H1 (cell line): ENCODE results near the gene DYNC2I2. TPM values are rescaled to one million over a fixed set of nuclear protein-coding genes. Genes with fewer than 3 reads are reported as not detected.

ENCODE experiments used
- CTCF ChIA-PET: fragments of 300-600 bp; sonication (Branson Sonifier 250); formaldehyde crosslinking; loops from one replicate; lab custom pipeline; 2021; ENCODE audit not compliant: partially characterized antibody; lab: Charles Lee
- POLR2A ChIA-PET: fragments of 300-600 bp; sonication (Branson Sonifier 250); formaldehyde crosslinking; loops from one replicate; lab custom pipeline; 2021; ENCODE audit warnings: inconsistent platforms; ENCODE audit not compliant: partially characterized antibody; lab: Charles Lee
- DNase-seq, 2 experiments: peaks; one replicate each; pipeline versions ENCODE4 v3.0.0 to v3.0.0-alpha.2; 2010 to 2022; ENCODE audit warnings: low spot score in 2 of 2, low read depth in 1 of 2, mixed read lengths in 1 of 2
- FAIRE-seq: peaks from 2 replicates; lab custom pipeline; 2011; peaks lifted over from hg19 to GRCh38; lab: Jason Lieb, UNC
- H2AFZ ChIP-seq: 2 replicates; pipeline ENCODE4 v1.8.1; 2012; ENCODE audit warnings: low read length, inconsistent platforms
- H2AK5ac ChIP-seq: 2 replicates; pipeline ENCODE4 v1.6.1; 2013; ENCODE audit warnings: low read depth, low read length
- H2BK120ac ChIP-seq: replicated peaks from 2 replicates; pipeline ENCODE3; 2013; ENCODE audit warnings: low read depth, low read length, inconsistent platforms
- H2BK12ac ChIP-seq: 2 replicates; pipeline ENCODE4 v1.6.1; 2013; ENCODE audit warnings: low read depth, low read length
- H2BK15ac ChIP-seq: 2 replicates; pipeline ENCODE4 v1.6.1; 2013; ENCODE audit warnings: low read length
- H2BK20ac ChIP-seq: 2 replicates; pipeline ENCODE4 v1.6.1; 2013; ENCODE audit warnings: low read length
- H2BK5ac ChIP-seq: 2 replicates; pipeline ENCODE4 v1.6.1; 2013; ENCODE audit warnings: low read depth, low read length
- H3K14ac ChIP-seq: 2 replicates; pipeline ENCODE4 v1.6.1; 2013; ENCODE audit warnings: inconsistent platforms; ENCODE audit not compliant: insufficient read length
- H3K18ac ChIP-seq: 2 replicates; pipeline ENCODE4 v1.6.1; 2013; ENCODE audit warnings: low read length; ENCODE audit errors: extremely low read depth
- H3K23ac ChIP-seq: 2 replicates; pipeline ENCODE4 v1.6.1; 2013; ENCODE audit warnings: inconsistent platforms; ENCODE audit not compliant: insufficient read length
- H3K23me2 ChIP-seq: 2 replicates; pipeline ENCODE4 v1.6.1; 2013; ENCODE audit warnings: low read depth, low read length
- H3K27ac ChIP-seq: 2 replicates; pipeline ENCODE4 v1.6.1; 2011; ENCODE audit warnings: low read depth, low read length, inconsistent platforms
- H3K27me3 ChIP-seq, 4 experiments: replicated peaks in 1 of 4; 1 replicate in 1 of 4; 2 replicates in 3 of 4; pipeline versions ENCODE4 v1.6.1 to v1.8.1; 2011 to 2013; ENCODE audit warnings: low read length in 3 of 4, mild to moderate bottlenecking in 3 of 4, inconsistent platforms in 2 of 4, mixed read lengths in 2 of 4, moderate library complexity in 1 of 4; ENCODE audit not compliant: control insufficient read depth in 3 of 4, insufficient read depth in 3 of 4; ENCODE audit errors: extremely low read depth in 1 of 4
- H3K36me3 ChIP-seq, 4 experiments: 2 replicates each; pipeline versions ENCODE4 v1.6.1 to v1.8.1; 2011 to 2013; ENCODE audit warnings: mild to moderate bottlenecking in 4 of 4, low read length in 3 of 4, moderate library complexity in 2 of 4, control low read depth in 1 of 4, inconsistent platforms in 1 of 4; ENCODE audit not compliant: insufficient read depth in 4 of 4, control insufficient read depth in 2 of 4
- H3K4ac ChIP-seq: replicated peaks from 2 replicates; pipeline ENCODE3; 2013; ENCODE audit warnings: low read length, low read depth, mixed read lengths, inconsistent platforms; ENCODE audit not compliant: insufficient read length
- H3K4me1 ChIP-seq, 4 experiments: replicated peaks in 1 of 4; 1 replicate in 1 of 4; 2 replicates in 3 of 4; pipeline versions ENCODE4 v1.6.1 to v1.8.1; 2011 to 2013; ENCODE audit warnings: low read length in 3 of 4, inconsistent platforms in 2 of 4, mixed read lengths in 1 of 4; ENCODE audit not compliant: insufficient read depth in 4 of 4, control insufficient read depth in 3 of 4
- H3K4me2 ChIP-seq, 2 experiments: 2 replicates each; pipeline versions ENCODE4 v1.6.1 to v1.8.1; 2011 to 2013; ENCODE audit warnings: low read depth in 2 of 2, low read length in 2 of 2, control low read depth in 1 of 2, inconsistent platforms in 1 of 2, mild to moderate bottlenecking in 1 of 2; ENCODE audit not compliant: insufficient read depth in 1 of 2
- H3K4me3 ChIP-seq, 4 experiments: fragments of 200-600, 300-600 bp in 1 of 4; sonication (generic), shearing (Covaris generic), sonication (Bioruptor Twin) in 1 of 4; 2 replicates each; pipeline versions ENCODE4 v1.5.1 to v1.8.1; 2011 to 2016; ENCODE audit warnings: low read length in 4 of 4, low read depth in 3 of 4, control low read depth in 2 of 4, inconsistent platforms in 2 of 4, mild to moderate bottlenecking in 2 of 4, mixed read lengths in 1 of 4, moderate library complexity in 1 of 4; ENCODE audit not compliant: insufficient read depth in 2 of 4; ENCODE audit errors: extremely low read depth in 1 of 4
- H3K56ac ChIP-seq: replicated peaks from 2 replicates; pipeline ENCODE3; 2013; ENCODE audit warnings: low read depth, mild to moderate bottlenecking, mixed read lengths, low read length, inconsistent platforms; ENCODE audit not compliant: insufficient read length
- H3K79me1 ChIP-seq: 2 replicates; pipeline ENCODE4 v1.6.1; 2013; ENCODE audit warnings: low read depth, low read length, control low read depth
- H3K79me2 ChIP-seq, 2 experiments: 2 replicates each; pipeline versions ENCODE4 v1.6.1 to v1.8.1; 2012 to 2013; ENCODE audit warnings: low read length in 2 of 2, mild to moderate bottlenecking in 2 of 2, inconsistent platforms in 1 of 2; ENCODE audit not compliant: insufficient read depth in 2 of 2, control insufficient read depth in 1 of 2
- H3K9ac ChIP-seq, 4 experiments: replicated peaks in 1 of 4; 1 replicate in 1 of 4; 2 replicates in 3 of 4; pipeline versions ENCODE4 v1.6.1 to v1.8.1; 2011 to 2013; ENCODE audit warnings: low read depth in 3 of 4, low read length in 3 of 4, control low read depth in 2 of 4, mild to moderate bottlenecking in 2 of 4, moderate library complexity in 2 of 4, inconsistent platforms in 1 of 4; ENCODE audit errors: extremely low read depth in 1 of 4
- H3K9me3 ChIP-seq, 2 experiments: 2 replicates each; pipeline versions ENCODE4 v1.6.1 to v1.8.1; 2012 to 2013; ENCODE audit warnings: mild to moderate bottlenecking in 2 of 2, moderate library complexity in 2 of 2, control low read depth in 1 of 2, inconsistent platforms in 1 of 2, low read depth in 1 of 2, low read length in 1 of 2, mixed read lengths in 1 of 2; ENCODE audit not compliant: insufficient read depth in 2 of 2
- H4K20me1 ChIP-seq, 2 experiments: replicated peaks in 1 of 2; 2 replicates each; pipeline versions ENCODE3 to v1.8.1; 2011 to 2013; ENCODE audit warnings: inconsistent platforms in 2 of 2, low read length in 2 of 2, mild to moderate bottlenecking in 1 of 2; ENCODE audit not compliant: insufficient read depth in 2 of 2, control insufficient read depth in 1 of 2
- H4K5ac ChIP-seq: 2 replicates; pipeline ENCODE4 v1.6.1; 2013; ENCODE audit warnings: low read length, low read depth, mixed read lengths, inconsistent platforms; ENCODE audit not compliant: insufficient read length
- H4K8ac ChIP-seq: 2 replicates; pipeline ENCODE4 v1.8.0; 2013; ENCODE audit warnings: mild to moderate bottlenecking, moderate library complexity, low read length, inconsistent platforms; ENCODE audit not compliant: insufficient read depth; ENCODE audit errors: extremely low read depth
- H4K91ac ChIP-seq: replicated peaks from 2 replicates; pipeline ENCODE3; 2013; ENCODE audit warnings: low read length, mixed read lengths, inconsistent platforms; ENCODE audit not compliant: insufficient read length
- GTF2F1 ChIP-seq: IDR thresholded peaks from 2 replicates; pipeline ENCODE4 v1.6.1; 2012; ENCODE audit warnings: low read depth, low read length, improper control_type of control experiment, borderline replicate concordance
- HDAC6 ChIP-seq: IDR thresholded peaks from one replicate; pipeline ENCODE4 v1.7.1; 2012; ENCODE audit warnings: low read depth, mild to moderate bottlenecking, inconsistent platforms, low read length, moderate library complexity
- JUND ChIP-seq: IDR thresholded peaks from 2 replicates; pipeline ENCODE4 v1.6.1; 2011; ENCODE audit warnings: mild to moderate bottlenecking, improper control_type of control experiment, low read length
- KDM1A ChIP-seq: fragments of 200-600, 300-600 bp; sonication (generic); IDR thresholded peaks from 2 replicates; pipeline ENCODE4 v1.7.1; 2016; ENCODE audit warnings: mild to moderate bottlenecking, low read length, borderline replicate concordance
- MAFK ChIP-seq: IDR thresholded peaks from 2 replicates; pipeline ENCODE4 v1.6.1; 2012; ENCODE audit warnings: low read depth, mild to moderate bottlenecking, improper control_type of control experiment, low read length
- RFX5 ChIP-seq: IDR thresholded peaks from 2 replicates; pipeline ENCODE4 v1.6.1; 2011; ENCODE audit warnings: low read depth, low read length, improper control_type of control experiment, borderline replicate concordance
- SP4 ChIP-seq: IDR thresholded peaks from 2 replicates; pipeline ENCODE4 v1.6.1; 2012; ENCODE audit warnings: low read length, inconsistent platforms
- WGBS, 2 experiments: shearing (Covaris generic) in 1 of 2; methylation state at CpG; one replicate each; pipeline versions ENCODE4 v1.1.6 to v1.1.7; 2013 to 2015; ENCODE audit warnings: low lambda C conversion rate in 2 of 2, mixed read lengths in 2 of 2, inconsistent platforms in 1 of 2, low coverage in 1 of 2, missing lambda C conversion rate in 1 of 2; ENCODE audit not compliant: insufficient replicate concordance in 2 of 2, insufficient coverage in 1 of 2, insufficient read length in 1 of 2; ENCODE audit errors: extremely low coverage in 1 of 2, missing lambda C conversion rate in 1 of 2; 5-methylcytosine and 5-hydroxymethylcytosine counted together
- polyA plus RNA-seq, 7 experiments: library from polyadenylated mRNA; depleted of rRNA in 3 of 7; stranded (reverse) in 5 of 7; unstranded in 2 of 7; fragments of >200 nt in 5 of 7; fragments of 200-250 nt in 2 of 7; gene quantifications; 1 replicate in 5 of 7; 2 replicates in 1 of 7; 4 replicates in 1 of 7; pipeline versions ENCODE4 v1.2.1 to v1.2.3, GENCODE V29; 2011 to 2013; ENCODE audit warnings: missing spikeins in 2 of 7, mixed read lengths in 2 of 7
- total RNA-seq: library from RNA; stranded (reverse); fragmentation: NEBNext Ultra II Directional; extraction: Animal tissue kit (Norgen Biotek cat#: 25700); gene quantifications from 2 replicates; pipeline ENCODE4 v1.2.1, GENCODE V29; 2021
- TF ChIP-seq, protein P1 (sequence below): IDR thresholded peaks from 2 replicates; pipeline ENCODE4 v1.6.1; 2012; ENCODE audit warnings: inconsistent platforms
- TF ChIP-seq, protein P2 (sequence below): IDR thresholded peaks from 2 replicates; pipeline ENCODE4 v1.6.1; 2012; ENCODE audit warnings: low read length, inconsistent platforms

DYNC2I2 gene
- total and polyA plus RNA-seq, 2 of the 8 experiments (the other 6 are each of a cell fraction or from before 2014, with no cell fraction given): 58.0 to 78.5 TPM

DNA sequence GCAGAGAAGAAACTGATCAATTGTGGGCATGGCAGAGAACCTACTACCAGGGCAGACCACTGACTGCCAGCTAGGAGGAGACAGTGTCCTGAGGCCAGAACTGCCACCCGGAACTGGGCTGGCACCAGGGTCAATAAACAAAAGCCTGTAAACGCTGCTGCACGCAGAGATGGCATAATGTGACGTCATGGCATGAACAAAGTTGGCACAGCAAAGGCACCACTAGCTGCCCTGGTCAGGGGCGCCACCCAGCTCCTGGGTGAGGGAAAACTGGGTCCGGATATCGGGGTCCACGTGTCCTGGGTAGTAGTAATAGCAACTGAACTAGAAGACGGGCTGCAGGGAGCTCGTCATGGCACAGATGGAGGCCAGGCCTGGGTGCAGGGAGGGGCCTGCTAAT is 32.1 kb downstream of the DYNC2I2 start:
- 87% methylated on average over 10 of the region's 10 CpGs; no CpG with 5 or more reads in 1 of the 2 experiments for WGBS, 2 experiments
- CTCF ChIA-PET: interaction anchor here (1.0 to 2.6 kb wide), 6 partner anchors 9 to 45 kb away, joined by 3 to 10 read pairs (median 4); no protein-coding TSS in a partner anchor

More for the DNA sequence above, 32.1 kb downstream of the DYNC2I2 start:
- no peak overlapping the region for H4K8ac ChIP-seq
- H3K23ac ChIP-seq: no peak overlapping the region
- H4K91ac ChIP-seq: no peak overlapping the region
- no peaks in the 10 kb centered on the region for H3K79me2 ChIP-seq
- no peaks in the 10 kb centered on the region for H3K9me3 ChIP-seq
- H4K5ac ChIP-seq: no peak overlapping the region
- no peak overlapping the region for H2AFZ ChIP-seq
- no peak overlapping the region for H3K9ac ChIP-seq
- no peaks in the 10 kb centered on the region for H3K4me1 ChIP-seq
- peaks cover 26 to 63% (median 46%) of the 10 kb centered on the region in 4 experiments for H3K36me3 ChIP-seq
- no peak overlapping the region for H3K4me2 ChIP-seq
- H2BK120ac ChIP-seq: no peak overlapping the region
- H2BK5ac ChIP-seq: no peak overlapping the region
- peaks cover 5% of the 10 kb centered on the region for H3K79me1 ChIP-seq
- no peak for DNase-seq
- no peak overlapping the region for H3K56ac ChIP-seq
- no peak overlapping the region for H3K4me3 ChIP-seq
- H2BK12ac ChIP-seq: no peak overlapping the region
- no peak overlapping the region for H2AK5ac ChIP-seq
- H3K18ac ChIP-seq: no peak overlapping the region
- no peak overlapping the region for H3K27ac ChIP-seq
- H3K14ac ChIP-seq: no peak overlapping the region
- TF ChIP-seq KDM1A (no peak), HDAC6 (no peak), SP4 (no peak), JUND (no peak), RFX5 (no peak), GTF2F1 (no peak), MAFK (no peak)
- TF ChIP-seq, protein P1, sequence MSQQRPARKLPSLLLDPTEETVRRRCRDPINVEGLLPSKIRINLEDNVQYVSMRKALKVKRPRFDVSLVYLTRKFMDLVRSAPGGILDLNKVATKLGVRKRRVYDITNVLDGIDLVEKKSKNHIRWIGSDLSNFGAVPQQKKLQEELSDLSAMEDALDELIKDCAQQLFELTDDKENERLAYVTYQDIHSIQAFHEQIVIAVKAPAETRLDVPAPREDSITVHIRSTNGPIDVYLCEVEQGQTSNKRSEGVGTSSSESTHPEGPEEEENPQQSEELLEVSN: no peak
- TF ChIP-seq, protein P2, sequence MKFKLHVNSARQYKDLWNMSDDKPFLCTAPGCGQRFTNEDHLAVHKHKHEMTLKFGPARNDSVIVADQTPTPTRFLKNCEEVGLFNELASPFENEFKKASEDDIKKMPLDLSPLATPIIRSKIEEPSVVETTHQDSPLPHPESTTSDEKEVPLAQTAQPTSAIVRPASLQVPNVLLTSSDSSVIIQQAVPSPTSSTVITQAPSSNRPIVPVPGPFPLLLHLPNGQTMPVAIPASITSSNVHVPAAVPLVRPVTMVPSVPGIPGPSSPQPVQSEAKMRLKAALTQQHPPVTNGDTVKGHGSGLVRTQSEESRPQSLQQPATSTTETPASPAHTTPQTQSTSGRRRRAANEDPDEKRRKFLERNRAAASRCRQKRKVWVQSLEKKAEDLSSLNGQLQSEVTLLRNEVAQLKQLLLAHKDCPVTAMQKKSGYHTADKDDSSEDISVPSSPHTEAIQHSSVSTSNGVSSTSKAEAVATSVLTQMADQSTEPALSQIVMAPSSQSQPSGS: no peak
- no peak overlapping the region for H2BK15ac ChIP-seq
- peaks cover 6 to 17% of the 10 kb centered on the region in 2 experiments for H4K20me1 ChIP-seq
- POLR2A ChIA-PET: interaction anchor here (0.7 to 5.3 kb wide), 4 partner anchors 9 to 61 kb away, joined by 3 to 28 read pairs (median 3); no protein-coding TSS in a partner anchor
- H2BK20ac ChIP-seq: no peak overlapping the region
- H3K4ac ChIP-seq: no peak overlapping the region
- no peaks in the 10 kb centered on the region for H3K23me2 ChIP-seq
- no peak for FAIRE-seq
- H3K27me3 ChIP-seq: no peaks in the 10 kb centered on the region
